H1 (cell line): ENCODE measurements around the gene ADAT3. TPM values are rescaled to one million over a fixed set of nuclear protein-coding genes. Genes with fewer than 3 reads are reported as not detected.

Experiments used
- CBX5 ChIP-seq: fragments of 300-800, 300-1000 bp; sonication (generic); IDR thresholded peaks from 2 replicates; pipeline ENCODE4 v1.7.1; 2016; ENCODE audit warnings: antibody characterized with exemption, low read length, low read depth
- GTF2F1 ChIP-seq: IDR thresholded peaks from 2 replicates; pipeline ENCODE4 v1.6.1; 2012; ENCODE audit warnings: low read depth, low read length, improper control_type of control experiment, borderline replicate concordance
- RAD21 ChIP-seq, 2 experiments: IDR thresholded peaks in 1 of 2; conservative IDR thresholded peaks in 1 of 2; 2 replicates each; pipeline ENCODE4 v1.6.1; 2011; ENCODE audit warnings: low read depth in 2 of 2, low read length in 2 of 2, improper control_type of control experiment in 1 of 2, inconsistent platforms in 1 of 2, mild to moderate bottlenecking in 1 of 2, moderate library complexity in 1 of 2
- RFX5 ChIP-seq: IDR thresholded peaks from 2 replicates; pipeline ENCODE4 v1.6.1; 2011; ENCODE audit warnings: low read depth, low read length, improper control_type of control experiment, borderline replicate concordance
- RXRA ChIP-seq: IDR thresholded peaks from 2 replicates; pipeline ENCODE4 v1.6.1; 2011; ENCODE audit warnings: low read depth, mild to moderate bottlenecking, low read length, moderate library complexity; ENCODE audit not compliant: insufficient read depth
- SAP30 ChIP-seq: fragments of 300-600 bp; sonication (generic); IDR thresholded peaks from 2 replicates; pipeline ENCODE4 v1.7.1; 2012; ENCODE audit warnings: low read length, moderate library complexity, mild to moderate bottlenecking, inconsistent platforms; ENCODE audit not compliant: insufficient read depth, insufficient replicate concordance
- SP1 ChIP-seq: IDR thresholded peaks from 2 replicates; pipeline ENCODE4 v1.6.1; 2011; ENCODE audit warnings: low read depth, low read length
- TAF1 ChIP-seq: IDR thresholded peaks from 2 replicates; pipeline ENCODE4 v1.6.1; 2011; ENCODE audit warnings: mild to moderate bottlenecking, low read depth, low read length
- TBP ChIP-seq: IDR thresholded peaks from 2 replicates; pipeline ENCODE4 v1.6.1; 2011; ENCODE audit warnings: low read depth, low read length, improper control_type of control experiment
- TEAD4 ChIP-seq: IDR thresholded peaks from 2 replicates; pipeline ENCODE4 v1.6.1; 2012; ENCODE audit warnings: low read depth, low read length, inconsistent platforms, mixed read lengths
- polyA plus RNA-seq, 7 experiments: library from polyadenylated mRNA; depleted of rRNA in 3 of 7; stranded (reverse) in 5 of 7; unstranded in 2 of 7; fragments of >200 nt in 5 of 7; fragments of 200-250 nt in 2 of 7; gene quantifications; 1 replicate in 5 of 7; 2 replicates in 1 of 7; 4 replicates in 1 of 7; pipeline versions ENCODE4 v1.2.1 to v1.2.3, GENCODE V29; 2011 to 2013; ENCODE audit warnings: missing spikeins in 2 of 7, mixed read lengths in 2 of 7
- total RNA-seq: library from RNA; stranded (reverse); fragmentation: NEBNext Ultra II Directional; extraction: Animal tissue kit (Norgen Biotek cat#: 25700); gene quantifications from 2 replicates; pipeline ENCODE4 v1.2.1, GENCODE V29; 2021

Gene ADAT3
- total and polyA plus RNA-seq, 2 of the 8 experiments (the other 6 are each of a cell fraction or from before 2014, with no cell fraction given) = 5.4 to 10.8 TPM

DNA sequence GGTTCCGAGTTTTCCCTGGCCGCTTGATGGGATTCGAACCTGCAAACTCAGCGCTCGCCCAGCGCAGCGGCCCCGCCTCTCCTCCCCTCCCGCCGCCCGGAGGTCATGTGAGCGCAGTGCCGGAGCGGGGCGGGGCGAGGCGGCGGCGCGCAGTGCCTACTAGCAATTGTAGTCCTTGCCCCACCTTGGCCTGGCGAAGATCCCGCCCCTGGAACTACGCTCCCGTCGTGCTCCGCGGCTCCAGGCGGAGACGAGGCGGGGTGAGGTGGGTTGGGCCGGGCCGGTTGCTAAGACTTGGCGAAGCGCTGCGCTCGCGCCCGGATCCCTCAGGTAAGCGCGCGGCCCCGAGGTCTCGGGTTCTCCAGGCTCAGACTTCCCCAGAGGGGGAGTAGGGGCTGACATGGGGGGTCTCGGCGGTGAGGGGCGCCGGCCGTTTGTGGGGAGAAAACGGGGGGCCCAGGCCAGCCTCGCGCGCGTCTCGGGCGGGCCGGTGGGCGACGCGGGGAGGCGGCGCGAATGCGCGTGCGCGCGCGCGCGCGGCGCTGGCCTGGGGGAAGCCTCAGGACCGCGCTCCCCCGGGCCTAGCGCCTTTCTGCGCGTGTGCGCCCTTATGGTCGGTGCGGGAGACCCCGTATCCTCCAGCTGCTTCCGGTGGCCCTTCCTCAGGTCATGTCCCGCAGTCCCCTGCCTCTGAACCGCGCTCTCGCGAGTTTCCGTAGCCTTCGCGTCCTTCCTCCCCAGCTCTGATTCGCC is at the start of gene ADAT3, which contains the start of gene SCAMP4 (continued):
- TF ChIP-seq CBX5 (no peak), SP1 (peak; percentile 26; the same call in 1 of the 2 replicates), RAD21 (IDR thresholded peaks at IDR 0.05 in 1 of 2, conservative IDR thresholded peaks at IDR 0.05 in 1 of 2; ENCODE audit: low read depth in 2 of 2, low read length in 2 of 2) (no peak), GTF2F1 (no peak), TEAD4 (no peak), TAF1 (peak; percentile 73; the same call in 1 of the 2 replicates), SAP30 (no peak), TBP (peak; percentile 55; the same call in 1 of the 2 replicates), RFX5 (no peak), RXRA (no peak)
